HFF-Myc (cell line): Measurements from ENCODE around the gene SAPCD2.

Source experiments
- DNase-seq: peaks from one replicate; pipeline ENCODE4 v3.0.0-alpha.2; 2011; ENCODE audit warnings: low read depth; ENCODE audit errors: extremely low read depth
- H3K4me3 ChIP-seq: replicated peaks from 2 replicates; pipeline ENCODE4 v1.5.1; 2011; ENCODE audit warnings: low read depth, mild to moderate bottlenecking, control low read depth, low read length
- TF ChIP-seq, protein P1 (sequence below): IDR thresholded peaks from 2 replicates; pipeline ENCODE4 v1.5.1; 2012; ENCODE audit warnings: mild to moderate bottlenecking, low read depth, low read length, control low read depth; ENCODE audit errors: missing control alignments

The SAPCD2 gene

DNA sequence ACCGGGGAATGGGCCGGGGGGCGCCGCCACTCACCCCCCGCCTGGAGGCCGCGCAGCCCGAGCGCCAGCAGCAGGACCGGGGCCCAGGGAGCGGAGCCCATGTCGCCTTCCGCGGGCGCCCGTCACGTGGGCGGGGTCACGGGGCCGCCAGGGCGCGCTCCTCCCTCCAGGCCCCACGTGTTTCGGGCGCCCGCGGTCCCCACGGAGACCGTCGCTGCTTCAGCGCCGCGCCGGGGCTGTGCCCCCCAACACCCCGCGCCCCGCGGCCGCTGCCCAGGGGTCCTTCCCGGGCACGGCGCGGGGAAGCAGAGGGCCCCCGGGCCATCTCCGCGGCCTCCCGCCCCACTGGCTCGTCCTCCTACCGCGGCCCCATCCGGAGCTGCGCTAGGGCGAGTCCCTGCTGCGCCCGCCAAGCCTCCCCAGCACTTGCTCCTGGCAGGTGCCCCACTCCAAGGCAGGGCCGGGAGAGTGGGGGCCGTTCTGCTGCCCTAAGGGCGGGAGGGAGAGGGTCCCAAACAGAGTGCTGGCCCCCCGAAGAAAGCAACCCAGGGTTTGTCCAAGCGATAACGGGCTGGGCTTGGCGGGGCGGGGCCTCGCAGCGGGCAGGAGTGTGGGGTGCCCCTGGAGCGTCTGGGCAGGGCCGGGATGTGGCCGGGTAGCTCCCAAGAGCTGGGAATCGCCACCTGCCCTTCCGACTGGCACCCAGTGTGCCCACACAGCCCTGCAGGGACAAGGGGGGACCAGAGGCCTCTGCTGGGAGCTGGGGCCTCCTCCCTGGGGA, 44.4 kb upstream of the SAPCD2 start, which contains the start of gene DPP7:
TSS of gene DPP7 (minus strand) at position 121 of the 781 bp plus-strand sequence. CDS start at position 101, 20 bp downstream.
- H3K4me3 ChIP-seq: peak within 1 kb of the TSS; percentile 50
- no peak for DNase-seq
- TF ChIP-seq, protein P1, sequence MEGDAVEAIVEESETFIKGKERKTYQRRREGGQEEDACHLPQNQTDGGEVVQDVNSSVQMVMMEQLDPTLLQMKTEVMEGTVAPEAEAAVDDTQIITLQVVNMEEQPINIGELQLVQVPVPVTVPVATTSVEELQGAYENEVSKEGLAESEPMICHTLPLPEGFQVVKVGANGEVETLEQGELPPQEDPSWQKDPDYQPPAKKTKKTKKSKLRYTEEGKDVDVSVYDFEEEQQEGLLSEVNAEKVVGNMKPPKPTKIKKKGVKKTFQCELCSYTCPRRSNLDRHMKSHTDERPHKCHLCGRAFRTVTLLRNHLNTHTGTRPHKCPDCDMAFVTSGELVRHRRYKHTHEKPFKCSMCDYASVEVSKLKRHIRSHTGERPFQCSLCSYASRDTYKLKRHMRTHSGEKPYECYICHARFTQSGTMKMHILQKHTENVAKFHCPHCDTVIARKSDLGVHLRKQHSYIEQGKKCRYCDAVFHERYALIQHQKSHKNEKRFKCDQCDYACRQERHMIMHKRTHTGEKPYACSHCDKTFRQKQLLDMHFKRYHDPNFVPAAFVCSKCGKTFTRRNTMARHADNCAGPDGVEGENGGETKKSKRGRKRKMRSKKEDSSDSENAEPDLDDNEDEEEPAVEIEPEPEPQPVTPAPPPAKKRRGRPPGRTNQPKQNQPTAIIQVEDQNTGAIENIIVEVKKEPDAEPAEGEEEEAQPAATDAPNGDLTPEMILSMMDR: no peak

GRCh38 chr9:137114220-137114612, 43.9 kb upstream of the SAPCD2 start:
- peak overlapping the region; percentile 50 for H3K4me3 ChIP-seq
- DNase-seq: no peak
- TF ChIP-seq, protein P1: no peak

DNA sequence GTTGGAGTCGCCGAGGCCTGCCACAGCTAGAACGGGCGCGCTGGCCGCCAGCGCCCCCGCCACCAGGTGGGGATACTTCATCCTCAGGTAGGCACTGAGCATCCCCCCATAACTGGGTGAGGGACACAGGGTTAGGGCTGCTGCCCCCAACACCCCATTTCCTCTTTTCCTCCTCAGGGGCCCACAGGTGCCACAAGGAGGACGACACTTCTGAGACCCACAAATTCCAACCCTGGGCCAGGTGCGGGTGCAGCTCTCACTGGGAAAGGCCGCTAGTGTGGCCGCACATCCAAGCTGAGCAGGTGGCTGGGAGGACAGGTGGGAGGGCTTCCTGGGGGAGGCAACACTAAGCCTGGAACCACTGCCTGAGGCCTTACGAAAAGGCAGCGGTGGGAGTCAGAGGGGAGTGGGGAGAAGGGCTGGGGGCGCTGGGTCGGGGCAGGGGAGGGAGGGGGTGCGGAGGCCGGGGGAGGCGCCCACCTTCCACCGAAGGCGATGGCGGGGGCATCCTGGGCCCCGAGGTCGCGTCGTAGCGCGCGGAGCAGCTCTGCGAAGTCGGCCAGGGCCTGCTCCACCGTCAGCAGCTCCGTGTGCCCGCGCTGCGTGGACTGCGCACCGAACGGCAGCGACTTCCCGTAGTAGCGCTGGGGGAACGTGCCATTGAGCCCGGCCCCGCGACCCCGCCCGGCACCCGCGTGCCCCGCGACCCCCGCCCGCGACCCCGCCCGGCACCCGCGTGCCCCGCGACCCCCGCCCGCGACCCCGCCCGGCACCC, 43.2 kb upstream of the SAPCD2 start:
- DNase-seq: no peak
- peak overlapping the region; percentile 50 for H3K4me3 ChIP-seq
- TF ChIP-seq, protein P1: no peak

DNA sequence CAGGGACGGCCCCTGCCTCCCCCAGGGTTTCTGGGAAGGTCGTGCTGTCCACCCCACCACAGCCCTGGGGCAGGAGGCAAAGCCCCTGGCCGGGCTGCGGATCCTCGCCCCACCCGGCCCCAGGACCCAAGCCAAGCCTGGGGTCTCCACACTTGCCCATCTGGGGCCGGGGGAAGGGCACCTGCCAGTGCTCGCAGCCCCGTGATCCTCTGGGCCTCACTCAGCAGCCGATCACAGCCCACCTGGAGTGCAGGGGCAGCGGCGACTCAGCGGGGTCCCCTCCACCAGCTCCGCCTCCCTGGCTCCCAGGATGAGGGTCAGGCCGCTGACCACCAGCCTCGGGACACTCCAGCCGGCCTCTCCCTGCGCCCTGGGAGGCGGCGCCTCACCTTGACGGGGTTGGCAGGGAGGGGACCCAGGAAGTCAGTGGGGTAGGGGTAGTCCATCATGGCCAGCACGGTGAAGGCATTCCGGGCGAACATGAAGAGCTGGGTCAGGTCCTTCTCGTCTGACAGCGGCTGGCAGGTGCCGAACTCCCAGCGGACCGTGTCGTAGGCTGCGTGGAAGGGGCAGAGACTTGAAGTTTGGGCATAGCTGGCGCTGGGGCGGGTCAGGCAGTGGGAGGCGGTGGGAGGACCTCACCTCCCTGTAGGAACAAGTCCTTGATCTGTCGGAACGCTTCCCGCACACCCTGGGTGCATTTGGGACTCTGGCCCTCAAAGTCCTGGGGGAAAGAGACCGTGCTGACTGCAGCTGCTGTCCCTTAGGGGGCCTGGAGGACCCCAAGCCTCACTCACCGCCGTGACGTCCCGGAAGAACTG, 42.4 kb upstream of the SAPCD2 start:
- H3K4me3 ChIP-seq: peak overlapping the region; percentile 48
- DNase-seq: no peak
- TF ChIP-seq, protein P1: no peak

- DNase-seq: no peak
- TF ChIP-seq, protein P1: no peak
- H3K4me3 ChIP-seq: no peak overlapping the region
These were observed 41.6 kb upstream of the SAPCD2 start for GRCh38 chr9:137111788-137112563.
